Measurements from ENCODE around the gene FSTL4.

The FSTL4 gene

DNA sequence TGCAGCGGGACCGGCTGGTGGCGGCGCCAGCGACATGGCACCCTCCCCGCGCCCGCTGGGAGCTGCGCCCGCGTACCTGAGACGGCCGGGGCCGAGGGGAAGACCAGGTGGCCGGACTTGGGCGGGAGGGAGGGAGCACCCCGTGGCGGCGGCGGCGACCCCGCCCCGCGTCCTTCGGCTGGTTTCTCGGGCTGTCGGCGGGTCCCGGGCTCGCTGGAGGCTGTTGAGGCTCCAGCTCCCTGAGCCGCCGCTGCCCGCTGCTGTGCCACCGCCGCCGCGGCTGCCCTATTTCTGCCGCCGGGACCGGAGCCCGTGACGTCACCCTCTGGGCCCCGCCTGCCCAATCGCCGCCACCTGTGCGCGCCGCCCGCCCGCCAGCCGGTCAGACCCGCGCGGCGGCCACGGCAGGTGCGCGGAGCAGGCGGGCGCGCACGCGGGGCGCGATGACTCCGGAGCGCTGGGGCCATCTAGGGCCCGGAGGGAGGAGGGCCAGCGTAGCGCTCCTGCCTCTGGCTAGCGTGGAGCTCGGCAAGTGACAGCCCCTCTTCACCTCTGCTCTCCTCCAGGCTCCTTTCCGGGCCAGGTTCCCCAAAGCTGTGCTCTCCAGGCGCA lies at the start of gene FSTL4:
FSTL4 (minus strand) TSS at position 293 of the 612 bp plus-strand sequence.
- no peak for DNase-seq (ENCODE audit: low read depth)

DNA sequence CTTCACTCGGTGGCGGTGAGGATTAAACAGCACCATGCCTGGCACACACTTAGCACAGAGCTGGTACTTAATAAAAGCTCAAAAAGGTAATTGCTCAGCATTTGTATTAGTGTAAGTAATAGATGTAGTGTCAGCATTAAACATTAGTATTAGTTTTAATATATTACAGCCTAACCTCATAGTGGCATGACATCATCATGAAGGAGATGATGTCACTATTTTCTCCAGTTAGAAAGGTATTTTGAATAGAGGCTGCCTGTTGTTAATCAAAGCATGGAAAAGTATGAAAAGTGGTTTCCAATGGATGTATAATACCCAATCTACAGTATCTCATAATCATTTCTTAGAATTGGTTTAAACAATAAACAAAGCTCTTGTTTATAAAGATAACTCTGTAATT lies 49.0 kb upstream of the FSTL4 start:
- no peak for DNase-seq (ENCODE audit: low read depth)

DNA sequence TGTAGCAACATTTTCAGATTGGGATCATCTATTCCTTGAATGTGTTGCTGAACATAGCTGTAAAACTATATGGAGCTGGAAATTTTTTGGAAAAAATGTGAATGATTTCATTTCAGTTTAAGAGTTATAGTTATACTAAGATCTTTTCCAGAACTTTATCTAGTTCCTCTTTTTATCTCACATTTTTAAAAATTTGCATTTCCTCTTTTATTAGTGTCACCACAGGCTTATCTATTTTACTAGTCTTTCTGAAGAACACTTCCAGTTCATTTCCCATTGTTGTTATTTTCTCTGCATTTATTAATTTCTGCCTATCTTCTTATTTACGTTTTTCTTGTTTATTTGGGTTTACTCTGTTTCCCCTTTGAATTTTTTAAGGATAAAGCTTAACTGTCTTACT lies 46.0 kb upstream of the FSTL4 start:
- DNase-seq (ENCODE audit: low read depth): no peak

DNA sequence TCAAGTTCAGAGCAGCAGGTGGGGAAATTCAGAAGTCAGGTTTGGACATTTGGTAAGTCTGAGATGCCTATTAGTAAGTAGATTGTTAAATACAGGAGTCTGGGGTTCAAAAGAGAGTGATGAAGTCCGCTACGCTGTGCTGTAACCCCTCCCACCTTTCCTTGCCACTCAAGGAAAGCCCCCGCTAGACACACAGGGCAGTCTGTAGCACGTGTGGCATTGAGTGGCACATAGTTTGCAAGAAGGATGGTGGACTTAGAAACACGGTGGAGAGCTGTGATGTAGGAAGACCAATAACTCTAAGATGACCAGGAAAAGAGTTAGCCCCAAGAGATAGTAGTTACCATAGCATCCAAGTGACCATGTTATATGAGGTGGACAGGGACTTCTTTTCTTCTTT lies 44.7 kb upstream of the FSTL4 start:
- no peak for DNase-seq (ENCODE audit: low read depth)

DNA sequence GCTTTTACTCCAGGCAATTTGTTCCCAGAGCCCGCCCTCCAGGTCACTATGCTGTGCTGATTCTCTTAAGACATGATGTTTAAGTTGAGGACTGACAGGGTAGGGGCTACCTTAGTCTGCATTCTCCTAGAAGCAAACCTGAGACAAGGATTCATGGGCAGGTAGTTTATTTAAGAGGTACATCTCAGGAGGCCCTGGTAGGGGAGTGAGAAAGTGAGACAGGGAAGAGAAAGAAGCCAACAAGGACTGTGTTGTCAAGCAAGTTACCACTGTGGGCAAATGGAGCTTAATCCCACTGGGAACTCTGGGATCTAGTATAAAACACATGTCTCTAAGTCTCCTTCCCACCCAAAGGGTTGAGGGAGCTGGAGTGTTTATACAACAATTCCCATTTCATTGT lies 43.6 kb upstream of the FSTL4 start:
- DNase-seq (ENCODE audit: low read depth): no peak

DNA sequence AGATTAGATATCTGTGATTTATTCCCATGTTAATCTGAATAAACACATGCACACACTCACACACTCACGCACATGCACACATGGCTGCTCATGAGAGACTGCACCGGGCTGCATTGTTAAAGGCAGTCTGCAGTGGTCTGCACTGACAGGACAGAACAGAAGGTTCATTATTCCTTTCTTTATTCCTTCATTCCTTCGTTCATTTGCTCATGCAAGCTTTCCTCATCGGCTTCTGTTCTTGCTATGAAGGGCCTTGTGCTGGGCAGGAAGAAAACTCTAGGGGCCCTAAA lies 41.4 kb upstream of the FSTL4 start:
- no peak for DNase-seq (ENCODE audit: low read depth)

DNA sequence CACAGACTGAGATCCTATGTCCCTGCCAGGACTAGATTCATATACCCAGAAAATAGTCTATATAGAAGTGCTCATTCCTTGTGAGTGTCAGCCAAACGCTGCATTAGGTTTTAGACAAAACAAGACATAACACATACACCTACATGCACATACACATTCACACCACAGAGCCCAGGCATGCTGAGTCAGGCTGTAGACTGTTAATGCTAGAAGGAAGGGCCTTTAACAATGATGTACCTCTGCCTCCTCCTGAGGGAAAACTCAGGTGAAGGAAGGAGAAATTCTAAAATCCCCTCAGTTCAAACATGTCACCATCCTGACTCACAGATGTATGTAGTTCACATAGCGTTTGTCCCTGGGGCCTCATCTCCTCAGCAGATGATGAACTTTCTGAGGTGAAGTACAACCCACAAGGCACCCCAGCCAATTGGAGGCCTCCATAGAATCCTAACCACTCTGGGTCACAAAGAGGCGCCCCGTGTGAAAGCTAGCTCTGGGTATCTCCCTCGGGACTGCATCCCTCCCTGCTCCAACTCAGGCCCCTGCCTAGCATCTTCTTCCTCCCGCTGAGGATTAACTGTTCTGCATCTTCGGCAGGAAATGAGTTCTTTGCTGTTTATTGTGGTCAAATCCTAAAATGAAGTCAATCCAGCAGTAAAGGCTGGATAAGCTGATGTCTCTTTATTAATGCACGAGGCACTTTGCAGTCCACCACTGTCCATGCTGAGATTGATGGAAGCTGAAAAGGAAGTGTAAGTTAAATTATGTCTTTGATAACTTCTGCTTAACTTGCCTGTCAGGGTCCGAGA lies 40.8 kb upstream of the FSTL4 start:
- no peak for DNase-seq (ENCODE audit: low read depth)

DNA sequence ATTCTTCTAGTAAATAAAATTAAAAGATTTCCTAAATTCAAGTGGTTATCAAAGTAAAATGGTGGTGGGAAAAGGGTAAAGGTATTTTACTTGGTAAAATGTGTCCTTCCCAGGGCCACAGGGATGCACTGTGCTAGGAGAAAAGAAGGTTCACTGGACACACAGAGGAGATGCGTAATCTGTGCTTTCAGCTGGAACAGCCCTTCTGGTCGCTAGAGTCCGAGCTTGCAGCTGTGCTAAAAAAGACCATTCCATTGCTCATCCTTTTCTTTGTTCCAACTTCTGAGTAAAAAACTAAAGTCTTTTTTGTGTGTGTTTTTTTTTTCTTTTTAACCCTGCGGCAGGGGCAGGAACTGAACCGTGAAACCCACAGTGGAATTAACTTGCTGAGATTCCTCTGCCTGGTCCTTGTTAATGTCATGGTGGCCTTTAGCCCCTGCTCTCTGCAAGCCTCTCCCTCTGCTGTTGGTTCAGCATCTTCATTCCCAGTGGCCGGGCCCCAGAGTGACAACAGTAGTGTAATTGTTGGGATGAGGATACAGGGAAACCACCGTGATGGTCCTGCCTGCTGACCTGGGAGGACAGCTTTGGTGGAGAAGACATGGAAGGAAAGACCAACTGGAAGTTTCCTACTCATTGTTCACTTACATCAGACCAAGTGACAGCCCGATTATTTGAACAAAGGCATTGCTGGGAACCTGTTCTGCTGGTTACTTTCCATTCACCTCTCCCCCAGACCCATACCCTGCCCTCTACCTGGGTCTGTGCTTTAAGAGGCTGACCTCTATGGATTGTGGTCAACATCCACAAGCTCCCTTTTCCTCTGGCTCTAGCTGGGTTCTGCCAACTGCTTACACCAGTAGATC lies 31.9 kb upstream of the FSTL4 start:
- no peak for DNase-seq (ENCODE audit: low read depth)

DNA sequence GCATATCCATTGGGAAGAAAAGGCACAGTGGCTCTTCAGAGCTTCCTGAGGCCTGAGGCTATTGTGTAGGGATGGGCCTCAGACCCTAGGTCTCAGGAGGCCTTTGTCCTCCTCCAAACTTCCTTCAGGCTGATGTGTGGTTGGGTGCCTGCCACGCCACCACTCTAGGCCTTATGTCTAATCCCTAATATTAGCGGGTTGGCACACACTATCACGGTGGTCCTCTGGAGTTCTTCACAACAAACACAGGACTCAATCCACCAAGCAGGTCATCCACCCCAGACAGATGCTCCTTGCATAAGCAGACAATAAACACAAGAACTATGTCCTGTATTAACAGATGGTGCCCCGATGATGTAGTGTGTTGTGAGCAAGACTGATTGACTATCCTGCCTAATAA lies 31.0 kb upstream of the FSTL4 start:
- no peak for DNase-seq (ENCODE audit: low read depth)

DNA sequence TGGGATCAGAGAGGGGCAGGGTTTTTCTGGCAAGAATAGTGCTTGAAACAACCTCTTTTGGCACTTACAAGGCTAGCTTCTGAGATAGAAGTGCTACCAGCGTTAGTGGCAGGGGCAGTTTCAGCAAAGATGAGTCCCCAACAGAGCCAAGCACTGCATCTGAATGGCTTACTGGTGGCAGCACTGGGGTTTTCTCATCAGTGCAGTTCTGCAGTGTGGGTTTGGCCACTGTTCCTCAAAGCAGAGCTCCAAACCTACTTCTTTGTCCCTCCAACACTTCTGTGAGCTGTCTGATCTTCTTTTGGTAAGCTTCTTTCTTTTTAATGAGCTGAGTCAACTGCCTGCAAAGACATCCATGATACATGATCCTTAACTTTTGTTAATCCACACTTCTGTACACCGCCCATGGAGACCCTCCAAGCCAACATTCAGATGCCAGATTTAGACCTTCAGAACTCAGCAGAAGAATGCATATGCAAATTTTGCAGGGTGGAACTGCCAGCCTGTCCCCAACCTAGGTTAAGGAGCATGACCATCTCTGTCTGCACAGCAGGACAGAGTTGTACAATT lies 29.9 kb upstream of the FSTL4 start:
- no peak for DNase-seq (ENCODE audit: low read depth)

DNA sequence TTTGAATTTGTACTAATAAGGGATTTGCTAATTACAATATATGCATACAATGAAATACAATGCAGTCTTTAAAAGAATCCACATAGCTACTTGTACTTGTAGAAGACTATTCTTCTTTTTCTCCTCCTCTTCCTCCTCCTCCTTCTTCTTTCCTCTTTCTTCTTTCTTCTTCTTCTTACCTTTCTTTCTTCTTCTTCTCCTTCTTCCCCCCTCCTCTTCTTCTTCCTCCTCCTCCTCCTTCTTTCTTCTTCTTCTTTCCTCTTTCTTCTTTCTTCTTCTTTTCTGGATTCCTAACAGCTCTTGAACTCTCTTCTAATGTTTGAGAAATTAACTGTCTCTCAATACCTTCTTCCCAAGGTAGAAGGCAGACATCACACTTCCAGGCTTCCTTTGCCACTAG lies 29.3 kb upstream of the FSTL4 start:
- DNase-seq (ENCODE audit: low read depth): no peak

DNA sequence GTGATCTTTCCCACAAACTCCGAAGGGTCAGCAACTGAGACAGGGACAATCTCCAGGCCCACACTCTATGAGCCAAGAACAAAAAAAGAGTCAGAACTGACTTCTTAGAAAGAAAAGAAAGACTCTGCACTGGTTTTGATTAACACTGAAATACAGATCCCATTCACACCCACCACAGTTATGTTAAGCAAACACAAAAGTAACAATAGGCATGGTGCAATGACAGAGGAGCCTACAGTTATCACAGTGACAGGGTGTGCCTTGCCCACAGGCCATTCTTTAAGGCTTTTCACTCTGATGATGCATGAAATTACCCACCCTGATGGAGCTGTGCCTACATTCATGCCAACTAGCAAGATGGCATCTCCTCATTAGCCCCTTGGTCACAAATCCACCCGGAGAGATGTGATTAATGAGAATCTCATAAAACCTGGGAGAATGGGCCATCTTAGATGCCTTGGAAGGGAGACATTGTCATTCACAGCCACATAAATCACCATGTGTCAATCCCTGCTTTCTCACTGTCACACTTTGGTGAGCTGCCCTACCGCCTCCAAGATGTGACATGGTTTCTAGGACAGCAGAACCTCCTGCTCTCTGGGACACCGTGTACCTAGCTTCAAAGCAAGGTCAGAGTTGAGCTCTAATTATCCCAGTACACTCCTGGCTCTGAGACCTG lies 27.6 kb upstream of the FSTL4 start:
- no peak for DNase-seq (ENCODE audit: low read depth)

DNA sequence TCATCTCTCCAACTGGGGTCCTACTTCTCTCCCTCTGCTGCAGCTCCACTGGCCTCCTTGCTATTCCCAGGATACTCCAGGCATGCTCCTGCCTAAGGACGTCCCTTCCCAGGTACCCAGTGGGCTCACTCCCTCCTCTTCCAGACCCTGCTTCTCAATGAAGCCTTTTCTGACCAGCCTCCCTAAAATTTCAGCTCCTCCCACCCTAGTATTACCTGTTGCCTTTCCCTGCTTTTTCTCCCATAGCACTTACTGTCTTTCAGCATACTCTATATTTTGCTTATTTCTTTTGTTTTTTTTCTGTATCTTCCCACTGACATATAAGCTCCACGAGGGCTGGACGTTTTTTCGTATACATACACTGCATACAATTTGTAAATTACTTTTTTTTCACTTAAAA lies 26.1 kb upstream of the FSTL4 start:
- DNase-seq (ENCODE audit: low read depth): no peak

DNA sequence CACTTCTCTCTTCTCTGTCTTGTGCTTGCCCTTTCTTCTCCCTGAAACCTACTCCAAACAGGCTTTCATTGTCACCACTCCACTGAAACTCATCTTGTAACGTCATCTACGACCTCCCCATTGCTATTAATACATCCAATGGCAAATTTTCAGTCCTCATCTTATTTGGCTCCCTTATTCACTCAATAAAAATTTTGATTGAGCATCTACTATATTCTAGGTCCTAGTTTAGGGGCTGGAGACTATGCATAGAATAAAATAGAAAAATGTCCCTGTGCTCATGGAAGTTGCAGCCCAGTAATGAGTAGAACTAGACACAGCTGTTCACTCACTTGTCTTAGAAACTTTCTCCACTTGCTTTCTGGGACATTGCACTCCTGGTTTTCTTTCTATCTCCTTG lies 24.9 kb upstream of the FSTL4 start:
- no peak for DNase-seq (ENCODE audit: low read depth)

DNA sequence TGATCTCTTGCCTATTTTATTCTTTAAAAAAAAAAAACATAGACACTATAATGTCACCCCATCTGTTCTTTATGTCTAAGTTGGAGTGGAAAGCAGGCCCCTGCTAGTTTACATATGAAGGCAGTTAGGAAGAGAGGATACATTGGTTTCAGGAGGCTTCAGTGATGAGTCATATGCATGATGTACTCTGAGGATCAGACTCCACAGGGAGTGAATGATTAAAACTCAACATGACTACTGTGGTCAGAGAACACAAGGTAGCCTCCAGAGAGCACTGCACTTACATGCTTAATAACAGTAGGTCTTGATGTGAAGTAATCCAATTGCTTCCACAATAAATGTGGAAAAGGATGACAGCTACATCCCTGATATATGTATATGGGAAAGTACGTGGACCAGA lies 22.7 kb upstream of the FSTL4 start:
- no peak for DNase-seq (ENCODE audit: low read depth)

DNA sequence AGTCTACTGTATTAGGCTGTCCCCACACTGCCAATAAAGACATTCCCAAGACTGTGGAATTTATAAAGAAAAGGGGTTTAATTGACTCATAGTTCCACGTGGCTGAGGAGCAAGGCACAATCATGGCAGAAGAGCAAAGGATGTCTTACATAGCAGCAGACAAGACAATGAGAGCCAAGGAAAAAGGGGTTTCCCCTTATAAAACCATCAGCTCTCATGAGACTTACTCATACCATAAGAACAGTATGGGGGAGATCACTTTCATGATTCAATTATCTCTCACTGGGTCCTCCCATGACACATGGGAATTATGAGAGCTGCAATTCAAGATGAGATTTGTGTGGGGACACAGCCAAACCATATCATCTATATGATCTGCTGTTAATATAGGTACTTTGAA lies 14.8 kb upstream of the FSTL4 start:
- DNase-seq (ENCODE audit: low read depth): no peak

DNA sequence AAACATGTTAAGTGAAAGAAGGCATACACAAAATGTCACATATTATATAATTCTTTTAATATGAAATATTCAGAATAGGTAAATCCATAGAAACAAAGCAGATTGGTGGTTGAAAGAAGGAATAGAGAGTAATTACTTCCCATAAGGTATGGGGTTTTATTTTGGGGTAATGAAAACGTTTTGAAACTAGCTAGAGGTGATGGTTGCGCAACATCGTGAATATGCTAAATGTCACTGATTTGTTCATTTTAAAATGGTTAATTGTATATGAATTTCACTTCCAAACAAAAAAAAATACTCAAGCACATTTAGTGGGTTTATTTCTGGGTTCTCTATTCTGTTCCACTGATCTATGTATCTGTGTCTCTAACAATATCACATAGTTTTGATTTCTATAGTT lies 12.0 kb upstream of the FSTL4 start:
- DNase-seq (ENCODE audit: low read depth): no peak

DNA sequence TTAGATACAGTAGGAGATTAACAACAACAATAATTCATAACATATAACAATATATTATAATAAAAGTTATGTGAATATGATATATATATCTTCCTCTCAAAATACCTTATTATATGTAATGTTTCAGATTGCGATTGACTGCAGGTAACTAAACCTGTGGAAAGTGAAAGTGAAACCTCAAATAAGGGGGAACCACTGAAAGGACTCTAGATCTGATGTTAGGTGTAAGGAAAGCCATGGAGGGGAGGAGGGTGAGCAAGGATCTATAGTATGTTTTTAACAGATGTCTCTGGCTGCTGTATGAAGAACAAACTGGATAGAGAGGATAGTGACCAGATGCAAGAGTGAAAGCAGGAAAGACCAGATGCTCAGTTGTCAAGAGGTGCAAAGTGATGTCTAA lies 5.8 kb upstream of the FSTL4 start:
- no peak for DNase-seq (ENCODE audit: low read depth)

DNA sequence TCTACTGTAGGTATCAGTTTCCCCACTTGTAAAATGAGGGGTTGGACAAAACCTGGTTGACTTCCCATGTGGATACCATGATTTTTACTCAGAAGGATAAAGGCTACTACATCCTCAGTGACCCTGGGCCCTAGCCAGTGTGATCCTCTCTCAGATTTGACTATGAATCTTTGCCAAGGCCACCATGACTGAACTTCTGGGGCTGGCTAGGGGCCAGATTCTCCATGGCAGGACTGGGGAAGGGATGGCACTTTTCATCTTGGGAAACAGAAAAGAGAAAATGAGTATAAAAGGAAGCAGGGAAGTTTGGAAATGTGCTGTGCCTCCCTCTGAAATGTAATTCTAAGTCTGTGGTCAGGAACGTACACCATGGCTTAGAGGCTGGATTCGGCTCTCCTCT lies 1.4 kb upstream of the FSTL4 start:
- DNase-seq (ENCODE audit: low read depth): no peak

DNA sequence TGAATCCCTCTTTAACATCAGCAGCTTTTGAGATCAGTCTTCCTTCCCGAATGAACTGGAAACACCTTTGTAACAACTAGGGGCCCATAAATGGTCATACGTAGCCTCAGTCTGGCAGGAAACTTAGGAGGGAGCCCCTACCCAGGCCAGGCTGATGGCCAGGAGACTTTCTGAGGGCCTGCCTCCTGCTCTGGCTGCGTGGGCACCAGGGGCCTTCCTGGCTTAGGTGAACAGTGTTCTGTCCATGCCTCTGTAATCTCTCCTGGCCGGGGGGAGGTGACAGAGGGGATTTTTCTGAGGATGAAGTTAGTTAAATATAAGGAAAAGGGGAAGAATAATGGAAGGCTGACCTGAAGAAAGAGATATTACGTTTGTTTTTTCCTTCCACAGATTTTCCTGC lies 843 bp upstream of the FSTL4 start:
- no peak for DNase-seq (ENCODE audit: low read depth)

DNA sequence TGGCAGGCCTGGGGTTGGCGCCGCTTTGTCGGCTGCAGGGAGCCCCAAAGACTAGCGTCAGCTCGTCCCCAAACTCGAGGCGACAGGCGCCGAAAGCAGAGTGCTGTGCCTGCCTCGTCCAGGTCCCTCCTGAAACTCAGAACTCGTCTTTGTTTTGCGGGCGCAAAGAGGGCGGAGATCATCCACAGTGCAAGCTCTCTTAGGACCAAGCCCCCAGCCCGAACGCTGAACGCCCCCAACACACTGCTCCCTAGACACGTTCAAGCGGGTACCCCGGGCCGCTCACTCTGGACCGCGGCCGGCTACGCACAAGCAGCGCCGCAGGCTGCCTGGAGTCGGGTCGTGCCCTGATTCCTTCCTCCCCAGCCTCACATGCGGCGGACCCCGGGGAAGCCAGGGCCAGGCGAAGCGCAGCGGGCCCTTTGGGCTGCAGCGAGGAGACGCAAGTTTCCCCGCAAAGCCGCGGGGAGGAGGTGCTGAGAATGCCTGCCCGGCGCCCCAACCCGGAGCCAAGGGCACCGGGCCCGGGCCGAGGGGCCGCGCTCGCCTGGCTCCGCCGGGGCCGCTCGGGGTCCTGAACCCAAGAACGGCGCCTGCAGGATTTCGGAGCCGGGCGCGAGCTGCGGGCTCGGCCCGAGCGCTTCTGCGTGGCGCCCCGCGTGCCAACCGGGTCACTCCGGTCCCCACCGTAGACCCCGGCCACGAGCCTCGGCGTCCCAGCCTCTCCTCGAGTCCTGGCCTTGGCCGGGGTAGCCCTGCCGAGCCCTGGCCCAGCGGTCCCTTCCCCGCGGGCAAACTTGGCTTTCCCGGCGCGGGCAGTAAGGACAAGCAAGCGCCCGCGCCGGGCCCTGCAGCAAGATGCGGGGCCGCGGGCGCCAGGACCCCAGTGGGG lies 738 bp downstream of the FSTL4 start:
- no peak for DNase-seq (ENCODE audit: low read depth)
